HepG2 (cell line): Measurements from ENCODE around the gene HRCT1. TPM values are rescaled to one million over a fixed set of nuclear protein-coding genes. Genes with fewer than 3 reads are reported as not detected.

Experiments
- CTCF ChIP-seq: sonication (generic); formaldehyde crosslinking; IDR thresholded peaks from 2 replicates; pipeline ENCODE4 v1.5.0; 2020; ENCODE audit warnings: mild to moderate bottlenecking, missing genetic modification reagents, moderate library complexity
- STAG1 ChIP-seq: sonication (generic); formaldehyde crosslinking; IDR thresholded peaks from 2 replicates; pipeline ENCODE4 v1.4.0; 2020; ENCODE audit warnings: missing genetic modification reagents
- THAP11 ChIP-seq: IDR thresholded peaks from 2 replicates; pipeline ENCODE4 v1.6.1; 2016; ENCODE audit warnings: missing biosample characterization, missing genetic modification reagents
- XRCC5 ChIP-seq: fragments of 200-400 bp; formaldehyde crosslinking; optimal IDR thresholded peaks from 2 replicates; pipeline ENCODE3; 2017; ENCODE audit warnings: mild to moderate bottlenecking, low read length
- ZBTB39 ChIP-seq: sonication (generic); formaldehyde crosslinking; IDR thresholded peaks from 2 replicates; pipeline ENCODE4 v1.5.0; 2020; ENCODE audit warnings: missing genetic modification reagents
- ZNF407 ChIP-seq: sonication (generic); formaldehyde crosslinking; IDR thresholded peaks from one replicate; pipeline ENCODE4 v1.5.1; 2020; ENCODE audit warnings: mild to moderate bottlenecking, missing genetic modification reagents; ENCODE audit errors: not compliant biosample characterization
- ZSCAN25 ChIP-seq: sonication (generic); formaldehyde crosslinking; IDR thresholded peaks from 2 replicates; pipeline ENCODE4 v1.8.0; 2022; ENCODE audit warnings: mild to moderate bottlenecking, missing genetic modification reagents
- ZZZ3 ChIP-seq: sonication (generic); formaldehyde crosslinking; IDR thresholded peaks from 2 replicates; pipeline ENCODE4 v1.4.0; 2020; ENCODE audit warnings: missing genetic modification reagents, mild to moderate bottlenecking, borderline replicate concordance
- polyA plus RNA-seq, 8 experiments: library from polyadenylated mRNA; depleted of rRNA in 3 of 8; stranded (reverse) in 7 of 8; unstranded in 1 of 8; fragments of >200 nt; fragmentation: Illumina TruSeq in 4 of 8; extraction: Trizol in 4 of 8; gene quantifications; 2 replicates each; pipeline versions ENCODE4 v1.2.1 to v1.2.3, GENCODE V29; 2011 to 2016; ENCODE audit warnings: low read depth in 4 of 8, missing spikeins in 1 of 8, mixed read lengths in 1 of 8; ENCODE audit not compliant: insufficient read depth in 1 of 8
- total RNA-seq, 5 experiments: library from RNA; depleted of rRNA; stranded (reverse); fragments of >200 nt; fragmentation: Illumina TruSeq; extraction: Trizol; gene quantifications; 2 replicates each; pipeline ENCODE4 v1.2.3, GENCODE V29; 2016; ENCODE audit warnings: low read depth in 1 of 5

The HRCT1 gene
- total and polyA plus RNA-seq, 2 of the 13 experiments (the other 11 are each of a cell fraction or from before 2014, with no cell fraction given), result 0.13 TPM; not detected in 1

DNA sequence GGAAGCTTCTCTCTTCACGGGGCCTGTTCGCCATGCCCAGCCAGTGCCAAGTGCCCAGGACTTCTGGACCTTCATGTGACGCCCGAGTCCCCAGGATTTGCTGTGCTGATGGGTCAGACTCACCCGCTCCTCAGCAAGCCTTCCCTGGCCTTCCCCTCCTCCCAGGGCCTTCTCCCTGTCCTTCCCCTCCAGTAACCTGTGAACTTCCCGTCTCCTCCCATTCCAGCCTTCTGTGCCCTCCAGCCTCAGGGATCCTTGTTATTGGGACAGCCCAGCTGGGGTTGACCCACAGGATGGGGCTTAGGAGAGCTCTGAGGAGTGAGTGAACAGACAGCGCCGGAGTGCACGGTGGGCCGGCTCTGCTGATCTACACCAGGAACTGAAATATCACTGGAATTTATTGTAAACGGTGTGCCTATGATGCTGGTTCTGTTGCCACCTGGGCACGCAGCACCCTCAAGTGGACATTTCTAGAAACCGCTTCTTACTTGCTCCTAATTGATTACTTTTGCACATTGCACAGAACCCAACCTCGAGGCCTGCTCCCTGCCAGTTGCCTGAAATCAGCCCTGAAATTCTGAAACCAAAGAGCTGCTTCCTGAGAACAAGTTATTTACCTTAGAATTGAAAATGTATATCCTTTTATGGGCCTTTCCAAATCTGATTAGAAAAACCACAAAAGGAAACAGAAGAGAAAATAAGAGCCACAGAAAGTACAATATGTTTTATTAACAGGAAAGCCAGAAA is 4.8 kb downstream of the HRCT1 start (continued):
- TF ChIP-seq ZNF407 (no peak), STAG1 (CRISPR knock-in tag) (peak; percentile 67), XRCC5 (peak; percentile 22), ZBTB39 (CRISPR knock-in tag) (peak; percentile 53; the same call in 1 of the 2 replicates), ZZZ3 (no peak), THAP11 (CRISPR knock-in tag) (no peak), ZSCAN25 (CRISPR knock-in tag) (no peak), CTCF (CRISPR knock-in tag) (peak; percentile 74)
